Fibroblast of pulmonary artery (primary cell): ENCODE measurements around the gene FRG2C.
"Not testable (repeated sequence)": the region's sequence is repeated elsewhere in the genome, so short reads cannot be mapped to it uniquely, and the experiment has no call there.

Experiments used
- DNase-seq: peaks from one replicate; pipeline ENCODE4 v3.0.0-alpha.2; 2010; ENCODE audit warnings: low read depth
- H3K4me3 ChIP-seq: replicated peaks from 2 replicates; pipeline ENCODE4 v1.5.1; 2011; ENCODE audit warnings: low read depth, mild to moderate bottlenecking, control low read depth, low read length, moderate library complexity
- CTCF ChIP-seq: IDR thresholded peaks from 2 replicates; pipeline ENCODE4 v1.5.1; 2011; ENCODE audit warnings: mild to moderate bottlenecking, control low read depth, low read length, inconsistent platforms; ENCODE audit errors: missing control alignments

Gene FRG2C

DNA sequence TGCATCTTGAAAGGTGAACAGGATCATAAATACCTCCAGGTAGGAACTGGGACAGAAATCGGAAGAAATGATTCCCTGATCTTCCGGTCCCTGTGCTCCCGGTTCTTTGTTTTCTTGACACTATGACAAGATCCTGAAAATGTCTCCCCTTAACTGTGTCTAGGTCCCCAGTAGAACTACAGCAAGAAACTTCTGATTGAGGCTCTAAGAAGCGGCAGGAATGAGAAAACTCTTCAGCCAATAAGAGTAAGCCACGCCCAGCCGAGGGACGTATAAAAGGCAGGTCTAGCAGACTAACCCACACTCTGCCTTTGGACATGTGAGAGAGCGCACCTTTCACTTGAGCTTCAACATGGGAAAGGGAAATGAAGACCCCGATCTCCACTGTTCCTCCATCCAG, at the start of gene FRG2C:
Gene FRG2C (plus strand): TSS at position 301 of the 400 bp plus-strand sequence. CDS start 52 bp downstream, at position 353.
- not testable (repeated sequence) for H3K4me3 ChIP-seq, DNase-seq

- not testable (repeated sequence) for DNase-seq, H3K4me3 ChIP-seq
Observed at GRCh38 chr3:75618666-75619305, 45.3 kb upstream of the FRG2C start.

GRCh38 chr3:75619481-75620031, 44.6 kb upstream of the FRG2C start:
- DNase-seq, H3K4me3 ChIP-seq: not testable (repeated sequence)

DNA sequence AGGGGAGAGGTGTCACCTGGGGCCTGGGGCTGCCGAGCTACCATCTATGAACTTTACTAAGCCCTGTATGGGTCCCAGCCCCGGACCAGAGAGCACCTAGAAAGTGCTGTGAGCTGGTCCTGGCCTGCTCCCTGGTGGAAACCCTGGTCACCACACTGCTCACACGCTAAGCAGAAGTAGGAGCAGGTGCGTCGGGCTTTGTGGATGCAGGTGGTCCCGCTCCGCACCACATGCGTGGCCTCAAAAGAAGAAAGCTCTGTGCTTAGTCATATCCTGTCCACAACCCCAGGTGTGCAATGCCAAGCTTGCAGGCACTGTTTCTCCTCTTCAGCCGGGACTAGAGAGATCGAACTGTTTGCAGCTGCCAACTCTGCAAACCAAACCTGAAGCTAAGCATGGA, 42.4 kb upstream of the FRG2C start:
- not testable (repeated sequence) for DNase-seq

GRCh38 chr3:75623656-75624055, 40.5 kb upstream of the FRG2C start:
- not testable (repeated sequence) for DNase-seq, H3K4me3 ChIP-seq

More for the DNA sequence above, 42.4 kb upstream of the FRG2C start:
- H3K4me3 ChIP-seq = not testable (repeated sequence)

- not testable (repeated sequence) for DNase-seq, H3K4me3 ChIP-seq
Observed at GRCh38 chr3:75630887-75631535, 33.1 kb upstream of the FRG2C start.

DNA sequence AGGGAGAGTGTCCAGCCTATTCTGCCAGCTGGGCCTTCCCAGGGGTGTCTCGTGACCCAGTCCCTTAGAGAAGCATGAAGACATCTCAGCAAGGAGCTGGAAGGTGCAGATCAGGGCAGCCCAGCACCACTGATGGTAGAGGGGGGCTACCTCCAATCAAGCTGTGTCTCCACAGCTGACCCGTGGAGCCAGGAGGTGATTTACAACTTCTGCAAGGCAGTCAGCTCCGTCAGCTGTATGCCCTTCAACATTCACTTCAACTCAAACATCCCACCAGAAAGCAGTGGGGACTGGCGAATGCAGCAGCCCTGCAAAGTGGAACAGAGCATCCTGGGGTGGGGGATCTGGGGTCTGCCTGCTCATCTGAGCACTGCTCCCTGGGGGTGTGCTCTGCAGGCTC, 32.6 kb upstream of the FRG2C start:
- DNase-seq = no peak
- no peak overlapping the region for H3K4me3 ChIP-seq
- TF ChIP-seq CTCF = no peak

DNA sequence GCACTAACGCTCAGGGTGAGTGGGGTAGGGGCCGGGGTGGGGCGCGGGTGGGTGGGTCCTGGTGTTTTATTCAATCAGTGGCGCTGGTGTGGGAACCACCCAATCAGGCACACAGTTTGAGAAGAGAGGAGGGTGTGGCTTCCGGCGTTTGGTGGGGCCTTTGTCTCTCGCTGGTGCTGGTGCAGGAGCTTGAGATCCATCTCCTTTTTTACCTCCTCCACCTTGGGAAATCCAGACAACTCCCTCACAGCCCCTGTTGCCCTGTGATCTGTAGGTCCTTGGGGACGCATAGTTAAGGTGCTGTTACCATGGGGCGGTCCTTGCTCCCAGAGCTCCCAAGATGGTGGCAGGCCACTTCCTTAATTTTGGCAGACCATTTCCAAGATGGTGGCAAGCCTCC, 25.2 kb upstream of the FRG2C start:
- H3K4me3 ChIP-seq, DNase-seq: not testable (repeated sequence)

- DNase-seq = peak; percentile 80
Observed at GRCh38 chr3:75641107-75641517, 23.0 kb upstream of the FRG2C start.

DNA sequence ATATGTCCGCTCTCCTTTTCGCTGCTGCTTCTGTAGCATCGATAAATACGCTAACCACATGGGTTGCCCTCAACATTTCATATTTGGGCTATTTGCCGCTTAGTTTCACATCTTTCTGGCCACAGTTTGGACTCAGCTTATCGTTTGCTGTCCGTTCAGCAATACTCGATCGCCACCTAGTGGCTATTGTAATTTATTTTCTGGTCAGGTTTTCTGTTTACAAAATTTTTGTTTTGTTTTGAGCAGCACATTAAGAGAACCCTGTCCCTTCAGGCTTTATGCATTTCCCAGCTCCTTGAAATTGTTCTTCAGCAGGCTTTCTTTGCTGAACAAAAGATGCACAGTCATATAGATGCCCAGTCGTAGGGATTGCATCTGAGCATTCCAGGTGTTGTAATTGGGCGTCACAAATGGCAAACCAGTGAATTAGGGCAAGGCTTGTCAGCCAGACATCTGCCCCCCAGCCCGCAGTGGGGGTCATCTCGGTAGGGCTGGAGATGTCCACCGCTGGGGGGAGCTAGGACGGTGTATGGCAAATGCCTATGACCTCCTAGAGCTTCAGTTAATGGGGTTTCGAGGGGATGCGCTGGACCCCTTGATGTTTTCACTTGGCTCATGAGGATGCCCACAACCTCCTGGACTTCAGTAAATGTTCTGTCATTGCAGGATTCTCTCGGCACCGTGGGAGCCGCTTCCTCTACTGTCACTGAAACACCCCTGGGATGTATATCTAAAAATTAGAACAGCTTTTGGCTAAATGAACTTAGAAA, 20.9 kb upstream of the FRG2C start:
- TF ChIP-seq CTCF = peak; percentile 36
- peak; percentile 61 for DNase-seq

More at GRCh38 chr3:75641107-75641517, 23.0 kb upstream of the FRG2C start:
- peak overlapping the region; percentile 60 for H3K4me3 ChIP-seq

DNA sequence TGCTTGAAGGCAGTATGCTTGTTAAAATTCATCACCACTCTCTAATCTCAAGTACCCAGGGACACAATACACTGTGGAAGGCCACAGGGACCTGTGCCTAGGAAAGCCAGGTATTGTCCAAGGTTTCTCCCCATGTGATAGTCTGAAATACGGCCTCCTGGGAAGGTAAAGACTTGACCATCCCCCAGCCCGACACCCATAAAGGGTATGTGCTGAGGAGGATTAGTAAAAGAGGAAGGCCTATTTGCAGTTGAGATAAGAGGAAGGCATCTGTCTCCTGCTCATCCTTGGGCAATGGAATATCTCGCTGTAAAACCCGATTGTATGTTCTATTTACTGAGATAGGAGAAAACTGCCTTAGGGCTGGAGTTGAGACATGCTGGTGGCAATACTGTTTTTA, 18.6 kb upstream of the FRG2C start:
- DNase-seq = not testable (repeated sequence)

More for the DNA sequence above, 20.9 kb upstream of the FRG2C start:
- H3K4me3 ChIP-seq = peak overlapping the region; percentile 22

More for the DNA sequence above, 18.6 kb upstream of the FRG2C start:
- not testable (repeated sequence) for H3K4me3 ChIP-seq
